HepG2 (cell line): ENCODE measurements around the gene PLAAT3. TPM values are rescaled to one million over a fixed set of nuclear protein-coding genes. Genes with fewer than 3 reads are reported as not detected.

Experiments used
- ATAC-seq: fragments of 200-7000 bp; cut with Tn5 transposase; 3 replicates; pipeline ENCODE4 v1.9.1; 2020; ENCODE audit warnings: mild to moderate bottlenecking, moderate library complexity
- BruUV-seq: library from RNA; stranded (reverse); fragments of 400-500 nt; replicated peaks from 2 replicates; lab custom pipeline; 2021; lab: Mats Ljungman, UMichigan
- CTCF ChIA-PET: fragments of 300-600 bp; formaldehyde crosslinking; extraction: SDS; loops from one replicate; lab custom pipeline; 2021; ENCODE audit warnings: low total read pairs, inconsistent platforms, low intra/inter-chr PET ratio; lab: Yijun Ruan, JAX
- POLR2A ChIA-PET: fragments of 350-600 bp; sonication (Branson Sonifier 250); formaldehyde crosslinking; loops from one replicate; lab custom pipeline; 2020; ENCODE audit warnings: antibody characterized with exemption, inconsistent platforms; lab: Yijun Ruan, JAX
- DNase-seq: peaks from one replicate; pipeline ENCODE4 v3.0.0-alpha.2; 2015; ENCODE audit warnings: low spot score
- FAIRE-seq: peaks from 3 replicates; lab custom pipeline; 2011; peaks lifted over from hg19 to GRCh38; lab: Jason Lieb, UNC
- H2AFZ ChIP-seq: one replicate; pipeline ENCODE4 v1.6.1; 2011; ENCODE audit warnings: low read length, inconsistent platforms
- H3K27ac ChIP-seq: fragments of 300-600 bp; 3 replicates; pipeline ENCODE4 v1.8.0; 2011; ENCODE audit warnings: mixed run types, mild to moderate bottlenecking, mixed read lengths, low read length, inconsistent platforms; ENCODE audit not compliant: insufficient read depth; ENCODE audit errors: extremely low read length
- H3K27me3 ChIP-seq, 2 experiments: fragments of 200-600 bp in 1 of 2; 2 replicates in 1 of 2; 3 replicates in 1 of 2; pipeline versions ENCODE4 v1.6.0 to v1.8.0; 2011; ENCODE audit warnings: low read length in 2 of 2, mild to moderate bottlenecking in 2 of 2, moderate library complexity in 2 of 2, inconsistent platforms in 1 of 2; ENCODE audit not compliant: insufficient read depth in 2 of 2, control insufficient read depth in 1 of 2
- H3K36me3 ChIP-seq, 2 experiments: fragments of 200-600 bp in 1 of 2; replicated peaks in 1 of 2; 2 replicates in 1 of 2; 3 replicates in 1 of 2; pipeline versions ENCODE4 v1.5.1 to v1.8.0; 2011; ENCODE audit warnings: low read length in 2 of 2, inconsistent platforms in 1 of 2; ENCODE audit not compliant: insufficient read depth in 2 of 2, control insufficient read depth in 1 of 2
- H3K4me1 ChIP-seq: 2 replicates; pipeline ENCODE4 v1.5.1; 2012; ENCODE audit warnings: low read length, inconsistent platforms; ENCODE audit not compliant: insufficient read depth
- H3K4me2 ChIP-seq: 2 replicates; pipeline ENCODE4 v1.6.0; 2011; ENCODE audit warnings: low read depth, low read length, inconsistent platforms
- H3K4me3 ChIP-seq, 3 experiments: fragments of 200-600 bp in 1 of 3; sonication (generic), shearing (Covaris generic) in 1 of 3; replicated peaks in 1 of 3; 2 replicates each; pipeline ENCODE4 v1.5.1; 2011 to 2016; ENCODE audit warnings: low read length in 3 of 3, inconsistent platforms in 2 of 3, low read depth in 2 of 3, mild to moderate bottlenecking in 2 of 3, control low read depth in 1 of 3, mixed read lengths in 1 of 3; ENCODE audit not compliant: insufficient read depth in 1 of 3
- H3K79me2 ChIP-seq: one replicate; pipeline ENCODE4 v1.6.1; 2011; ENCODE audit warnings: low read length, inconsistent platforms; ENCODE audit not compliant: insufficient read depth
- H3K9ac ChIP-seq: 2 replicates; pipeline ENCODE4 v1.6.0; 2011; ENCODE audit warnings: mild to moderate bottlenecking, low read depth, low read length, inconsistent platforms; ENCODE audit not compliant: insufficient read depth
- H3K9me3 ChIP-seq: 2 replicates; pipeline ENCODE4 v1.5.1; 2012; ENCODE audit warnings: mild to moderate bottlenecking, low read length
- H4K20me1 ChIP-seq: 2 replicates; pipeline ENCODE4 v1.6.0; 2011; ENCODE audit warnings: inconsistent platforms, mild to moderate bottlenecking, low read length, moderate library complexity; ENCODE audit not compliant: insufficient read depth
- BHLHE40 ChIP-seq: IDR thresholded peaks from 2 replicates; pipeline ENCODE4 v1.6.1; 2011; ENCODE audit warnings: low read length, improper control_type of control experiment
- CENPT ChIP-seq: sonication (generic); formaldehyde crosslinking; IDR thresholded peaks from 2 replicates; pipeline ENCODE4 v1.8.0; 2022; ENCODE audit warnings: low read depth, mild to moderate bottlenecking, moderate library complexity, missing genetic modification reagents
- CREB1 ChIP-seq, 2 experiments: fragments of 450-650 bp in 1 of 2; IDR thresholded peaks; 2 replicates each; pipeline ENCODE4 v1.6.1; 2016 to 2017; ENCODE audit warnings: control low read depth in 1 of 2, mild to moderate bottlenecking in 1 of 2, missing compliant biosample characterization in 1 of 2, missing genetic modification characterization in 1 of 2
- ELF3 ChIP-seq: IDR thresholded peaks from 2 replicates; pipeline ENCODE4 v1.6.1; 2016; ENCODE audit warnings: missing genetic modification reagents, missing compliant biosample characterization
- FOXA3 ChIP-seq: IDR thresholded peaks from 2 replicates; pipeline ENCODE4 v1.6.1; 2016; ENCODE audit warnings: missing genetic modification reagents, missing compliant biosample characterization
- HES4 ChIP-seq: sonication (generic); formaldehyde crosslinking; IDR thresholded peaks from 2 replicates; pipeline ENCODE4 v1.9.0; 2021; ENCODE audit warnings: mild to moderate bottlenecking, missing genetic modification reagents, borderline replicate concordance
- HMG20A ChIP-seq: IDR thresholded peaks from 2 replicates; pipeline ENCODE4 v1.6.1; 2016; ENCODE audit warnings: borderline replicate concordance
- MXI1 ChIP-seq: IDR thresholded peaks from 3 replicates; pipeline ENCODE4 v1.6.1; 2012; ENCODE audit warnings: low read depth, low read length, inconsistent platforms, borderline replicate concordance
- RAD21 ChIP-seq: fragments of 450-650 bp; formaldehyde crosslinking; IDR thresholded peaks from 2 replicates; pipeline ENCODE4 v1.5.0; 2020; ENCODE audit warnings: mild to moderate bottlenecking
- RARA ChIP-seq: IDR thresholded peaks from 2 replicates; pipeline ENCODE4 v1.6.1; 2016; ENCODE audit warnings: missing genetic modification reagents, missing compliant biosample characterization
- SAP130 ChIP-seq: IDR thresholded peaks from 2 replicates; pipeline ENCODE4 v1.6.1; 2016; ENCODE audit warnings: low read depth
- TEAD3 ChIP-seq: optimal IDR thresholded peaks from 2 replicates; pipeline ENCODE3; 2016; ENCODE audit warnings: borderline replicate concordance
- U2AF1 ChIP-seq: fragments of 200-400 bp; formaldehyde crosslinking; optimal IDR thresholded peaks from 2 replicates; pipeline ENCODE3; 2017; ENCODE audit warnings: mild to moderate bottlenecking, low read depth, low read length
- whole genome bisulfite sequencing: methylation state at CpG from one replicate; pipeline ENCODE4 v1.1.6; 2017; ENCODE audit warnings: low lambda C conversion rate; 5-methylcytosine and 5-hydroxymethylcytosine counted together
- in situ Hi-C: cut with HindIII; loops from 2 replicates; pipeline ENCODE4 v1.10.0; 2017; ENCODE audit warnings: low pct_unique_long_range_greater_than_20kb; ENCODE audit not compliant: extremely low pct_ligation_motif_present
- intact Hi-C: fragments of 100-400 bp; cut with micrococcal nuclease; formaldehyde crosslinking; loops from one replicate; pipeline ENCODE4 v1.10.0; 2022; ENCODE audit not compliant: unreplicated experiment
- polyA plus RNA-seq, 8 experiments: library from polyadenylated mRNA; depleted of rRNA in 3 of 8; stranded (reverse) in 7 of 8; unstranded in 1 of 8; fragments of >200 nt; fragmentation: Illumina TruSeq in 4 of 8; extraction: Trizol in 4 of 8; gene quantifications; 2 replicates each; pipeline versions ENCODE4 v1.2.1 to v1.2.3, GENCODE V29; 2011 to 2016; ENCODE audit warnings: low read depth in 4 of 8, missing spikeins in 1 of 8, mixed read lengths in 1 of 8; ENCODE audit not compliant: insufficient read depth in 1 of 8
- total RNA-seq, 5 experiments: library from RNA; depleted of rRNA; stranded (reverse); fragments of >200 nt; fragmentation: Illumina TruSeq; extraction: Trizol; gene quantifications; 2 replicates each; pipeline ENCODE4 v1.2.3, GENCODE V29; 2016; ENCODE audit warnings: low read depth in 1 of 5
- TF ChIP-seq, protein P1 (sequence below): IDR thresholded peaks from 2 replicates; pipeline ENCODE4 v1.6.1; 2012; ENCODE audit warnings: inconsistent platforms
- TF ChIP-seq, protein P2 (sequence below): sonication (generic); formaldehyde crosslinking; IDR thresholded peaks from 2 replicates; pipeline ENCODE4 v1.4.0; 2020; ENCODE audit warnings: missing genetic modification reagents, mild to moderate bottlenecking, borderline replicate concordance
- TF ChIP-seq, protein P3 (sequence below): IDR thresholded peaks from 2 replicates; pipeline ENCODE4 v1.6.1; 2016; ENCODE audit warnings: control low read depth
- TF ChIP-seq, protein P4 (sequence below): IDR thresholded peaks from 2 replicates; pipeline ENCODE4 v1.6.1; 2018; ENCODE audit warnings: missing genetic modification reagents, mild to moderate bottlenecking, missing compliant biosample characterization
- TF ChIP-seq, protein P5 (sequence below): fragments of 450-650 bp; IDR thresholded peaks from 2 replicates; pipeline ENCODE4 v1.6.1; 2016

The PLAAT3 gene
- total and polyA plus RNA-seq, 2 of the 13 experiments (the other 11 are each of a cell fraction or from before 2014, with no cell fraction given) = 9.3 to 16.4 TPM

DNA sequence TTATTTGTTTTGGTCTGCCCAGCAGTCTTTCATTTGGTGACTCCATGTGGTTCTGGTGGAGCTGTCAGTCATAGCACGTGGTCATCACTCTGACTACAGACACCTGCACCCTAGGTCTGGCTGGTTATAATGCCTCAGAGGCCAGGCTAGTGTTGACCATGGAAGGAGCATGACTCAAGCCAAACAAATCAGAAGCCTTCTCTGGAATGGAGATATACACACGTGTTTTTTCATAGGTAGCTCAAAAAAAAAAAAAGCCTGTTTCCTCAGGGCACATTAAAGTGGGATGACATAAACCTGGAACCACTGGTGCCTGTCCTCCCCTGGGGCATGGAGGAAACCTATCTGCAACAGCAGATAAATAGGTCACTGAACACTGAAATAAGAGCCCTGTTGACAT lies 8.1 kb upstream of the PLAAT3 start:
- ChIA-PET CTCF (no interaction called here), POLR2A (no interaction called here)
- Histone ChIP-seq H3K27ac (no peak overlapping the region), H3K9me3 (no peaks in the 10 kb centered on the region), H3K4me3 (no peak overlapping the region), H4K20me1 (no peaks in the 10 kb centered on the region), H2AFZ (no peak overlapping the region), H3K36me3 (no peaks in the 10 kb centered on the region), H3K9ac (no peak overlapping the region), H3K79me2 (no peaks in the 10 kb centered on the region), H3K27me3 (peaks cover 2 to 3% of the 10 kb centered on the region in 2 experiments; a peak in 2 of 5 replicates), H3K4me2 (no peak overlapping the region), H3K4me1 (peaks cover 24% of the 10 kb centered on the region)
- in situ Hi-C loops (no loop called here), intact Hi-C loops (no loop called here)
- DNase-seq (peak; percentile 33), ATAC-seq (peak; percentile 71; the same call in 2 of the 3 replicates), FAIRE-seq (no peak)
- no TSS peak for BruUV-seq
- 3% methylated on average over 2 of the region's 2 CpGs for WGBS
- TF ChIP-seq, protein P1, sequence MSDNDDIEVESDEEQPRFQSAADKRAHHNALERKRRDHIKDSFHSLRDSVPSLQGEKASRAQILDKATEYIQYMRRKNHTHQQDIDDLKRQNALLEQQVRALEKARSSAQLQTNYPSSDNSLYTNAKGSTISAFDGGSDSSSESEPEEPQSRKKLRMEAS = peak; percentile 58; the same call in 1 of the 2 replicates
- TF ChIP-seq ELF3 (CRISPR knock-in tag) = peak; percentile 25; the same call in 1 of the 2 replicates
- TF ChIP-seq, protein P2, sequence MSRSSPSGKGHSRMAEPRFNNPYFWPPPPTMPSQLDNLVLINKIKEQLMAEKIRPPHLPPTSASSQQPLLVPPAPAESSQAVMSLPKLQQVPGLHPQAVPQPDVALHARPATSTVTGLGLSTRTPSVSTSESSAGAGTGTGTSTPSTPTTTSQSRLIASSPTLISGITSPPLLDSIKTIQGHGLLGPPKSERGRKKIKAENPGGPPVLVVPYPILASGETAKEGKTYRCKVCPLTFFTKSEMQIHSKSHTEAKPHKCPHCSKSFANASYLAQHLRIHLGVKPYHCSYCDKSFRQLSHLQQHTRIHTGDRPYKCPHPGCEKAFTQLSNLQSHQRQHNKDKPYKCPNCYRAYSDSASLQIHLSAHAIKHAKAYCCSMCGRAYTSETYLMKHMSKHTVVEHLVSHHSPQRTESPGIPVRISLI (CRISPR knock-in tag) = peak; percentile 46; the same call in 1 of the 2 replicates
- TF ChIP-seq CENPT = no peak
- TF ChIP-seq RAD21 (CRISPR knock-in tag) = no peak
- TF ChIP-seq SAP130 (CRISPR knock-in tag) = peak; percentile 74
- TF ChIP-seq HMG20A (CRISPR knock-in tag) = peak; percentile 52; the same call in 1 of the 2 replicates
- peak; percentile 84; the same call in 2 of the 3 replicates for TF ChIP-seq MXI1
- TF ChIP-seq BHLHE40 = peak; percentile 43; the same call in 1 of the 2 replicates
- 0 out of 2 replicates have a peak, but pooled peaks have one; percentile 22 for TF ChIP-seq CREB1 (IDR thresholded peaks at IDR 0.05)
- no peak for TF ChIP-seq CREB1 (CRISPR knock-in tag; IDR thresholded peaks at IDR 0.05)
- TF ChIP-seq, protein P3, sequence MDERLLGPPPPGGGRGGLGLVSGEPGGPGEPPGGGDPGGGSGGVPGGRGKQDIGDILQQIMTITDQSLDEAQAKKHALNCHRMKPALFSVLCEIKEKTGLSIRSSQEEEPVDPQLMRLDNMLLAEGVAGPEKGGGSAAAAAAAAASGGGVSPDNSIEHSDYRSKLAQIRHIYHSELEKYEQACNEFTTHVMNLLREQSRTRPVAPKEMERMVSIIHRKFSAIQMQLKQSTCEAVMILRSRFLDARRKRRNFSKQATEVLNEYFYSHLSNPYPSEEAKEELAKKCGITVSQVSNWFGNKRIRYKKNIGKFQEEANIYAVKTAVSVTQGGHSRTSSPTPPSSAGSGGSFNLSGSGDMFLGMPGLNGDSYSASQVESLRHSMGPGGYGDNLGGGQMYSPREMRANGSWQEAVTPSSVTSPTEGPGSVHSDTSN = peak; percentile 73
- no peak for TF ChIP-seq U2AF1
- peak; percentile 27; the same call in 1 of the 2 replicates for TF ChIP-seq FOXA3 (CRISPR knock-in tag)
- TF ChIP-seq HES4 (CRISPR knock-in tag) = no peak
- TF ChIP-seq, protein P4, sequence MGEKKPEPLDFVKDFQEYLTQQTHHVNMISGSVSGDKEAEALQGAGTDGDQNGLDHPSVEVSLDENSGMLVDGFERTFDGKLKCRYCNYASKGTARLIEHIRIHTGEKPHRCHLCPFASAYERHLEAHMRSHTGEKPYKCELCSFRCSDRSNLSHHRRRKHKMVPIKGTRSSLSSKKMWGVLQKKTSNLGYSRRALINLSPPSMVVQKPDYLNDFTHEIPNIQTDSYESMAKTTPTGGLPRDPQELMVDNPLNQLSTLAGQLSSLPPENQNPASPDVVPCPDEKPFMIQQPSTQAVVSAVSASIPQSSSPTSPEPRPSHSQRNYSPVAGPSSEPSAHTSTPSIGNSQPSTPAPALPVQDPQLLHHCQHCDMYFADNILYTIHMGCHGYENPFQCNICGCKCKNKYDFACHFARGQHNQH (CRISPR knock-in tag) = 0 out of 2 replicates have a peak, but pooled peaks have one; percentile 14
- peak; percentile 10 for TF ChIP-seq TEAD3 (CRISPR knock-in tag)
- TF ChIP-seq, protein P5, sequence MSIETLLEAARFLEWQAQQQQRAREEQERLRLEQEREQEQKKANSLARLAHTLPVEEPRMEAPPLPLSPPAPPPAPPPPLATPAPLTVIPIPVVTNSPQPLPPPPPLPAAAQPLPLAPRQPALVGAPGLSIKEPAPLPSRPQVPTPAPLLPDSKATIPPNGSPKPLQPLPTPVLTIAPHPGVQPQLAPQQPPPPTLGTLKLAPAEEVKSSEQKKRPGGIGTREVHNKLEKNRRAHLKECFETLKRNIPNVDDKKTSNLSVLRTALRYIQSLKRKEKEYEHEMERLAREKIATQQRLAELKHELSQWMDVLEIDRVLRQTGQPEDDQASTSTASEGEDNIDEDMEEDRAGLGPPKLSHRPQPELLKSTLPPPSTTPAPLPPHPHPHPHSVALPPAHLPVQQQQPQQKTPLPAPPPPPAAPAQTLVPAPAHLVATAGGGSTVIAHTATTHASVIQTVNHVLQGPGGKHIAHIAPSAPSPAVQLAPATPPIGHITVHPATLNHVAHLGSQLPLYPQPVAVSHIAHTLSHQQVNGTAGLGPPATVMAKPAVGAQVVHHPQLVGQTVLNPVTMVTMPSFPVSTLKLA = peak; percentile 100
- peak; percentile 42; the same call in 1 of the 2 replicates for TF ChIP-seq RARA (CRISPR knock-in tag)
